HK-2 (cell line): ENCODE data around the gene NDOR1.
A peak's percentile ranks its signal among the peaks of the same experiment; 100 is the strongest.

Source experiments
- DNase-seq: peaks from one replicate; pipeline ENCODE4 v3.0.0-alpha.2; 2018; ENCODE audit not compliant: unreplicated experiment

The NDOR1 gene

GRCh38 chr9:137220317-137221094, 15.0 kb downstream of the NDOR1 start:
- DNase-seq = no peak

- no peak for DNase-seq
These were observed 15.6 kb downstream of the NDOR1 start for GRCh38 chr9:137221095-137221505.

GRCh38 chr9:137221506-137222111, 16.1 kb downstream of the NDOR1 start:
- no peak for DNase-seq

GRCh38 chr9:137222190-137223077, 16.9 kb downstream of the NDOR1 start, which contains the start of gene RNF208:
Gene RNF208 (minus strand): TSS chr9:137222240. CDS start chr9:137221212, 1,028 bp downstream.
- peak; percentile 50 for DNase-seq

GRCh38 chr9:137223078-137223970, 17.8 kb downstream of the NDOR1 start:
- DNase-seq = peak; percentile 98

- no peak for DNase-seq
These were observed 19.6 kb downstream of the NDOR1 start, which contains the start of gene CYSRT1 for GRCh38 chr9:137224830-137225694. Gene CYSRT1 (plus strand): TSS chr9:137225174. CDS start chr9:137225622, 448 bp downstream.

GRCh38 chr9:137225699-137226331, 20.3 kb downstream of the NDOR1 start:
- DNase-seq = no peak

- DNase-seq = peak; percentile 74
These were observed 21.0 kb downstream of the NDOR1 start for GRCh38 chr9:137226338-137227053.

- DNase-seq = peak; percentile 84
These were observed 21.8 kb downstream of the NDOR1 start, which contains the start of gene RNF224 for GRCh38 chr9:137227054-137227852. Gene RNF224 (plus strand): TSS chr9:137227502. CDS start chr9:137228336, 834 bp downstream.

GRCh38 chr9:137227853-137228505, 22.5 kb downstream of the NDOR1 start:
- no peak for DNase-seq

- DNase-seq = no peak
These were observed 23.0 kb downstream of the NDOR1 start for GRCh38 chr9:137228506-137228967.

GRCh38 chr9:137228968-137229896, 23.7 kb downstream of the NDOR1 start:
- DNase-seq = no peak

- DNase-seq = no peak
These were observed 24.6 kb downstream of the NDOR1 start for GRCh38 chr9:137229903-137230704.

GRCh38 chr9:137230705-137231371, 25.3 kb downstream of the NDOR1 start, which contains the start of gene SLC34A3:
Gene SLC34A3 (plus strand): TSS chr9:137230901. CDS start chr9:137231703, 802 bp downstream.
- DNase-seq = no peak
